Astrocyte of the cerebellum (primary cell): Measurements from ENCODE around the gene SNRPD3.

Experiments used
- DNase-seq: peaks from one replicate; pipeline ENCODE4 v3.0.0-alpha.2; 2011; ENCODE audit warnings: low read depth
- H3K4me3 ChIP-seq: 2 replicates; pipeline ENCODE4 v1.5.1; 2011; ENCODE audit warnings: mild to moderate bottlenecking, low read depth, low read length, moderate library complexity
- in situ Hi-C: cut with HindIII; loops from 2 replicates; pipeline ENCODE4 v1.10.0; 2017; ENCODE audit warnings: low sequenced_read_pairs
- TF ChIP-seq, protein P1 (sequence below): IDR thresholded peaks from 2 replicates; pipeline ENCODE4 v1.5.1; 2012; ENCODE audit warnings: low read length, low read depth, moderate library complexity, mild to moderate bottlenecking; ENCODE audit errors: missing control alignments

SNRPD3 gene

DNA sequence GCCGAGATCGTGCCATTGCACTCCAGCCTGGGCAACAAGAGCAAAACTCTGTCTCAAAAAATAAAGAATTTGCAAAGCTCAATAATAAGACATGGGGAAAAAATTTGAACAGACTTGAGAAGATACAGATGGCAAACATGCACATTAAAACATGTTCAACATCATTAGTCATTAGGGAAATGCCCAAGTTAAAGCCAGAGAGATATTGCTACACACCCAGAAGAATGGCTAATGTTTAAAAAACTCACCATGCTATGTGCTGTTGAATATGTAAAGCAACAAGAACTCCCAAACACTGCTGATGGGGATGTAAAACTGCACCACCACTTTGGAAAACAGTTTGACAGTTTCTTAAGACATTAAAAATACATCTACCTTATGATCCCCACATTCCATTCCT, 24.5 kb downstream of the SNRPD3 start:
- DNase-seq = no peak
- no peak overlapping the region for H3K4me3 ChIP-seq
- in situ Hi-C loops = no loop called here
- TF ChIP-seq, protein P1, sequence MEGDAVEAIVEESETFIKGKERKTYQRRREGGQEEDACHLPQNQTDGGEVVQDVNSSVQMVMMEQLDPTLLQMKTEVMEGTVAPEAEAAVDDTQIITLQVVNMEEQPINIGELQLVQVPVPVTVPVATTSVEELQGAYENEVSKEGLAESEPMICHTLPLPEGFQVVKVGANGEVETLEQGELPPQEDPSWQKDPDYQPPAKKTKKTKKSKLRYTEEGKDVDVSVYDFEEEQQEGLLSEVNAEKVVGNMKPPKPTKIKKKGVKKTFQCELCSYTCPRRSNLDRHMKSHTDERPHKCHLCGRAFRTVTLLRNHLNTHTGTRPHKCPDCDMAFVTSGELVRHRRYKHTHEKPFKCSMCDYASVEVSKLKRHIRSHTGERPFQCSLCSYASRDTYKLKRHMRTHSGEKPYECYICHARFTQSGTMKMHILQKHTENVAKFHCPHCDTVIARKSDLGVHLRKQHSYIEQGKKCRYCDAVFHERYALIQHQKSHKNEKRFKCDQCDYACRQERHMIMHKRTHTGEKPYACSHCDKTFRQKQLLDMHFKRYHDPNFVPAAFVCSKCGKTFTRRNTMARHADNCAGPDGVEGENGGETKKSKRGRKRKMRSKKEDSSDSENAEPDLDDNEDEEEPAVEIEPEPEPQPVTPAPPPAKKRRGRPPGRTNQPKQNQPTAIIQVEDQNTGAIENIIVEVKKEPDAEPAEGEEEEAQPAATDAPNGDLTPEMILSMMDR = no peak

GRCh38 chr22:24582056-24582814, 26.4 kb downstream of the SNRPD3 start:
- no peak for DNase-seq
- H3K4me3 ChIP-seq = no peak overlapping the region
- TF ChIP-seq, protein P1 = no peak
- in situ Hi-C loops = no loop called here

- in situ Hi-C loops = no loop called here
- H3K4me3 ChIP-seq = no peak overlapping the region
- DNase-seq = no peak
- TF ChIP-seq, protein P1 = no peak
Measured at GRCh38 chr22:24583221-24584165, 27.7 kb downstream of the SNRPD3 start.

- no peak overlapping the region for H3K4me3 ChIP-seq
- no peak for DNase-seq
- TF ChIP-seq, protein P1 = no peak
- in situ Hi-C loops = no loop called here
Measured at GRCh38 chr22:24584166-24584790, 28.5 kb downstream of the SNRPD3 start.

DNA sequence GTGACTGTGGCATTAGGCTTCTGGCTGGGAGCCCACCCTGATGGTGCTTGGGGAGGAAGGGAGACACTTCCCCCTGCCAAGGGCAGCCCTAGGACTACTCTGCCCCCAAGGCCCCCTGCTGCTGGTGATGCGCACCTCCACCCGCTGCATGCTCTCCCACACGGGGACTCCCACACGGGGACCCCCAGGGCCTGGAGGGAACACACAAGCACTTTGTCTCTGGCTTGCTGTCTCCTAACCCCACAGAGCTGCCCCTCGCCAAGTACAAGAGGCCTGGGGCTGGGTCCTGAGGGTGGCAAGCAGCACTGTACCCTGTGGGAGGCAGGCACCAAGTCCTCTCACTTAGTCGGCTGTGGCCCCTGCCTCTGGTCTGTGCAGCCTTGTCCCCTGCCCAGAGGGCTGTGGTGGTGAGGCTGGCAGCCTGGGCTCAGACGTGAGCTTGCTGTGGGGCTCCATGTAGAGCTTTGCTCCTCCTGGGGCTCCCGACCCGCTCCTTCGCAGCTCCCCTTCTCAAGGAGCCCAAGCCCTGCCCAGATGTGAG, 29.1 kb downstream of the SNRPD3 start:
- H3K4me3 ChIP-seq = no peak overlapping the region
- in situ Hi-C loops = no loop called here
- TF ChIP-seq, protein P1 = no peak
- no peak for DNase-seq

DNA sequence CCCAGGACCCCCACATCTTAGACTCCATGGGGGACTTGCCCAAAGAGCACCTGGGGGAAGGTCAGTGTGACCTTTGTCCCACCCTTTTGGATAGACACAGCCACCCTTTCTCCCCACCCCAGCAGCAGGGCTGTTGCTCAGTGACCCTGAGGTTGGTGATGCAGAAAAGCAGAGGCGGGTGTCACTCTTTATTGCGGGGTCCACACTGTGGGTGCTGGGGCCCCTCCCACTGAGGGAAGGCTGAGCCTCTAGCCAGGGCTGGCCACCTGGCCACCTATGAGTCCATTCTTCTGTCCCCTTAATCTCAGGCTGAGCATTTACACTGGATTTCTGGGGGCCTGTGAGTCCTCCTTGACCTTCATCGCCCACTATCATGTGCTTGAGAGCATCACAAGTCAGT, 29.7 kb downstream of the SNRPD3 start:
- DNase-seq = no peak
- TF ChIP-seq, protein P1 = no peak
- no peak overlapping the region for H3K4me3 ChIP-seq
- in situ Hi-C loops = no loop called here
